GM21367 (cell line): Measurements from ENCODE around the gene PDE6B.
"Not testable (repeated sequence)": the region's sequence is repeated elsewhere in the genome, so short reads cannot be mapped to it uniquely, and the experiment has no call there.

Source experiments
- ATAC-seq: cut with Tn5 transposase; IDR thresholded peaks from one replicate; pipeline ENCODE4 v1.9.1; 2021; ENCODE audit not compliant: unreplicated experiment

The PDE6B gene

GRCh38 chr4:656436-657337, 31.3 kb downstream of the PDE6B start:
- ATAC-seq = no peak

- no peak for ATAC-seq
These were observed 32.0 kb downstream of the PDE6B start for GRCh38 chr4:657338-657833.

GRCh38 chr4:657834-658667, 32.7 kb downstream of the PDE6B start:
- no peak for ATAC-seq

- no peak for ATAC-seq
These were observed 33.6 kb downstream of the PDE6B start for GRCh38 chr4:658681-659667.

GRCh38 chr4:659851-660250, 34.5 kb downstream of the PDE6B start:
- ATAC-seq = no peak

- no peak for ATAC-seq
These were observed 35.0 kb downstream of the PDE6B start for GRCh38 chr4:660401-660800.

- ATAC-seq = no peak
These were observed 35.9 kb downstream of the PDE6B start for GRCh38 chr4:661231-661630.

- ATAC-seq = no peak
These were observed 36.7 kb downstream of the PDE6B start for GRCh38 chr4:661881-662761.

GRCh38 chr4:663046-663437, 37.7 kb downstream of the PDE6B start:
- no peak for ATAC-seq

- ATAC-seq = peak; percentile 52
These were observed 38.4 kb downstream of the PDE6B start for GRCh38 chr4:663438-664428.

GRCh38 chr4:664713-665231, 39.4 kb downstream of the PDE6B start:
- no peak for ATAC-seq

GRCh38 chr4:665381-665750, 40.0 kb downstream of the PDE6B start:
- ATAC-seq = no peak

- ATAC-seq = no peak
These were observed 40.5 kb downstream of the PDE6B start for GRCh38 chr4:665751-666435.

- no peak for ATAC-seq
These were observed 41.0 kb downstream of the PDE6B start for GRCh38 chr4:666436-666810.

GRCh38 chr4:666822-667544, 41.6 kb downstream of the PDE6B start:
- no peak for ATAC-seq

- ATAC-seq = no peak
These were observed 42.2 kb downstream of the PDE6B start for GRCh38 chr4:667545-667925.

- ATAC-seq = not testable (repeated sequence)
These were observed 42.8 kb downstream of the PDE6B start for GRCh38 chr4:668219-668618.
